HL-60 (cell line): Measurements from ENCODE around the gene SEC14L1.

ENCODE experiments used
- POLR2AphosphoS5 ChIP-seq: IDR thresholded peaks from 2 replicates; pipeline ENCODE4 v1.6.1; 2012; ENCODE audit warnings: low read depth
- SPI1 ChIP-seq: IDR thresholded peaks from 2 replicates; pipeline ENCODE4 v1.6.1; 2012; ENCODE audit warnings: low read depth, mild to moderate bottlenecking, borderline replicate concordance
- TF ChIP-seq, protein P1 (sequence below): IDR thresholded peaks from one replicate; pipeline ENCODE4 v1.5.1; 2011; ENCODE audit warnings: low read length, control low read depth, inconsistent platforms; ENCODE audit not compliant: insufficient read depth

DNA sequence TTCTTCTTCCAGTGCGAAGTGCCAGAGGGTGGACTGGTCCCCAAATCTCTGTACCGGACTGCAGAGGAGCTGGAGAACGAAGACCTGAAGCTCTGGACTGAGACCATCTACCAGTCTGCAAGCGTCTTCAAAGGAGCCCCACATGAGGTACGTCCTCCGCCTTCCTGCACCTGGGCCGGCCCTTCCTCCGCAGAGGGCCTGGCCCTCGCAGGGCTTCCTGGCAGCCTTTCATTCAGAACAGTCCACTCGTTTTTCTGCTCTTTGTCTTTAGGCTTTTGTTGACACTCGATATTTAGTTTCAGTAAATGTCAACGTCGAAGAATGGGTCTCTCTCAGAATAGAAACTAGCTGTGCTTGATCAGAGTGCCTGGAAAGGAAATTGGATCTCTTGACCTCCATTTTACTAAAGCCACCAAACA lies 68.6 kb downstream of the SEC14L1 start:
- TF ChIP-seq, protein P1, sequence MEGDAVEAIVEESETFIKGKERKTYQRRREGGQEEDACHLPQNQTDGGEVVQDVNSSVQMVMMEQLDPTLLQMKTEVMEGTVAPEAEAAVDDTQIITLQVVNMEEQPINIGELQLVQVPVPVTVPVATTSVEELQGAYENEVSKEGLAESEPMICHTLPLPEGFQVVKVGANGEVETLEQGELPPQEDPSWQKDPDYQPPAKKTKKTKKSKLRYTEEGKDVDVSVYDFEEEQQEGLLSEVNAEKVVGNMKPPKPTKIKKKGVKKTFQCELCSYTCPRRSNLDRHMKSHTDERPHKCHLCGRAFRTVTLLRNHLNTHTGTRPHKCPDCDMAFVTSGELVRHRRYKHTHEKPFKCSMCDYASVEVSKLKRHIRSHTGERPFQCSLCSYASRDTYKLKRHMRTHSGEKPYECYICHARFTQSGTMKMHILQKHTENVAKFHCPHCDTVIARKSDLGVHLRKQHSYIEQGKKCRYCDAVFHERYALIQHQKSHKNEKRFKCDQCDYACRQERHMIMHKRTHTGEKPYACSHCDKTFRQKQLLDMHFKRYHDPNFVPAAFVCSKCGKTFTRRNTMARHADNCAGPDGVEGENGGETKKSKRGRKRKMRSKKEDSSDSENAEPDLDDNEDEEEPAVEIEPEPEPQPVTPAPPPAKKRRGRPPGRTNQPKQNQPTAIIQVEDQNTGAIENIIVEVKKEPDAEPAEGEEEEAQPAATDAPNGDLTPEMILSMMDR = no peak
- TF ChIP-seq POLR2AphosphoS5 (no peak), SPI1 (no peak)
